Neural crest cell (in vitro differentiated cells): ENCODE data around the gene LITAF. TPM values are rescaled to one million over a fixed set of nuclear protein-coding genes. Genes with fewer than 3 reads are reported as not detected.

Experiments used
- DNase-seq: peaks from one replicate; pipeline ENCODE4 v3.0.0; 2021; ENCODE audit warnings: low read depth, mixed read lengths, low spot score
- H3K27ac Mint-ChIP-seq: one replicate; pipeline ENCODE4 v1.8.0; 2021; ENCODE audit warnings: mild to moderate bottlenecking, mixed read lengths; ENCODE audit not compliant: unreplicated experiment
- H3K27me3 Mint-ChIP-seq: 2 replicates; pipeline ENCODE4 v1.8.0; 2021; ENCODE audit warnings: low read depth, mild to moderate bottlenecking, mixed read lengths
- H3K36me3 Mint-ChIP-seq: 2 replicates; pipeline ENCODE4 v1.8.0; 2021; ENCODE audit warnings: low read depth, mild to moderate bottlenecking, mixed read lengths
- H3K4me1 Mint-ChIP-seq: 2 replicates; pipeline ENCODE4 v1.8.0; 2021; ENCODE audit warnings: mixed read lengths
- H3K4me3 Mint-ChIP-seq: one replicate; pipeline ENCODE4 v1.8.0; 2021; ENCODE audit warnings: mild to moderate bottlenecking, mixed read lengths
- H3K9me3 Mint-ChIP-seq: 2 replicates; pipeline ENCODE4 v1.8.0; 2021; ENCODE audit warnings: mixed read lengths
- CTCF ChIP-seq: fragments of 200-600 bp; sonication (generic); conservative IDR thresholded peaks from 2 replicates; pipeline ENCODE4 v1.5.0; 2021; ENCODE audit warnings: antibody characterized with exemption, mild to moderate bottlenecking
- total RNA-seq: library from RNA; stranded (reverse); gene quantifications from 2 replicates; pipeline ENCODE4 v1.2.1, GENCODE V29; 2021

LITAF gene
- total RNA-seq, 1 donor from 2014 or later = 62.9 TPM

- Mint-ChIP-seq H3K27ac (no peak overlapping the region), H3K27me3 (no peaks in the 10 kb centered on the region), H3K36me3 (peaks cover 6% of the 10 kb centered on the region), H3K9me3 (peaks cover 9% of the 10 kb centered on the region), H3K4me3 (no peak overlapping the region), H3K4me1 (peaks cover 35% of the 10 kb centered on the region)
- no peak for DNase-seq
- no peak for TF ChIP-seq CTCF
Observed at GRCh38 chr16:11524098-11524760, 62.5 kb downstream of the LITAF start.

GRCh38 chr16:11521055-11521454 lies 65.7 kb downstream of the LITAF start:
- Mint-ChIP-seq H3K4me1 (peaks cover 49% of the 10 kb centered on the region), H3K9me3 (peaks cover 9% of the 10 kb centered on the region)
- TF ChIP-seq CTCF = no peak

GRCh38 chr16:11520442-11520841 lies 66.3 kb downstream of the LITAF start:
- no peak overlapping the region for H3K27ac Mint-ChIP-seq
- no peak overlapping the region for H3K4me3 Mint-ChIP-seq
- H3K4me1 Mint-ChIP-seq = peaks cover 42% of the 10 kb centered on the region
- H3K9me3 Mint-ChIP-seq = peaks cover 9% of the 10 kb centered on the region
- no peak for TF ChIP-seq CTCF
- no peaks in the 10 kb centered on the region for H3K27me3 Mint-ChIP-seq
- peaks cover 6% of the 10 kb centered on the region for H3K36me3 Mint-ChIP-seq
- no peak for DNase-seq

More at GRCh38 chr16:11521055-11521454, 65.7 kb downstream of the LITAF start:
- H3K27ac Mint-ChIP-seq = no peak overlapping the region
- no peak overlapping the region for H3K4me3 Mint-ChIP-seq
- no peak for DNase-seq
- no peaks in the 10 kb centered on the region for H3K27me3 Mint-ChIP-seq
- peaks cover 6% of the 10 kb centered on the region for H3K36me3 Mint-ChIP-seq

- DNase-seq = peak; percentile 43
- Mint-ChIP-seq H3K4me1 (peaks cover 52% of the 10 kb centered on the region), H3K27ac (peak overlapping the region; percentile 98), H3K27me3 (no peaks in the 10 kb centered on the region), H3K9me3 (peaks cover 9% of the 10 kb centered on the region), H3K4me3 (peak overlapping the region; percentile 68), H3K36me3 (peaks cover 4% of the 10 kb centered on the region)
- TF ChIP-seq CTCF = no peak
Observed at GRCh38 chr16:11517961-11518360, 68.8 kb downstream of the LITAF start.

GRCh38 chr16:11515540-11516430 lies 70.9 kb downstream of the LITAF start:
- Mint-ChIP-seq H3K27me3 (no peaks in the 10 kb centered on the region), H3K4me3 (no peak overlapping the region), H3K9me3 (peaks cover 2% of the 10 kb centered on the region), H3K36me3 (no peaks in the 10 kb centered on the region), H3K4me1 (peaks cover 47% of the 10 kb centered on the region), H3K27ac (no peak overlapping the region)
- DNase-seq = no peak
- TF ChIP-seq CTCF = no peak
